NB4 (cell line): ENCODE data around the gene GZMM.

Experiments used
- CTCF ChIP-seq: IDR thresholded peaks from one replicate; pipeline ENCODE4 v1.5.1; 2012; ENCODE audit warnings: low read depth, low read length
- MAX ChIP-seq: IDR thresholded peaks from 2 replicates; pipeline ENCODE4 v1.6.1; 2011; ENCODE audit warnings: low read depth, low read length
- MYC ChIP-seq: IDR thresholded peaks from 2 replicates; pipeline ENCODE4 v1.6.1; 2011; ENCODE audit warnings: low read depth, low read length
- POLR2A ChIP-seq: IDR thresholded peaks from 2 replicates; pipeline ENCODE4 v1.6.1; 2011; ENCODE audit warnings: mild to moderate bottlenecking; ENCODE audit not compliant: insufficient read length; ENCODE audit errors: extremely low read depth

- TF ChIP-seq MAX (no peak), CTCF (no peak), MYC (no peak), POLR2A (no peak)
These were observed 47.7 kb upstream of the GZMM start, which contains the start of gene MADCAM1 for GRCh38 chr19:496112-496665.
